Right forelimb (tissue), 1 donor: Measurements from ENCODE around the gene VWA2.

ENCODE experiments used
- DNase-seq: peaks from one replicate; pipeline ENCODE4 v3.0.0-alpha.2; 2018

Gene VWA2

GRCh38 chr10:114276671-114277070 is 37.6 kb downstream of the VWA2 start:
- DNase-seq: no peak

GRCh38 chr10:114278140-114278883 is 39.3 kb downstream of the VWA2 start:
- no peak for DNase-seq

DNA sequence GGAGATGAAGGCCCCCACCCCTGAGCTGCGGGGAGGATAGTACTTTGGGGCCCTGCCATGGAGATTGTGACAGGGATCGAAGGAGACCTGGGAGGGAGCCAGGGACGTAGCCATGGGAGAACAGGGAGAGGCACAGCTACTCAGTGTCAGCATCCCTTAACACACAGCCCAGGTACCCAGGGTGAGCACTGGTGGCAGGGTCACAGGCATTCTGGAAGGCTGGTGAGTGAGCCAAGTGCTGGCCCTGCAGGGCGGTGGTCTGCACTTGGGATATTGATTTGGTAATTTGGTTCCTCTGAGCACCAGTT is 39.8 kb downstream of the VWA2 start:
- no peak for DNase-seq

- no peak for DNase-seq
Observed at GRCh38 chr10:114279289-114279688, 40.2 kb downstream of the VWA2 start.

- DNase-seq: no peak
Observed at GRCh38 chr10:114279901-114280644, 41.0 kb downstream of the VWA2 start.

DNA sequence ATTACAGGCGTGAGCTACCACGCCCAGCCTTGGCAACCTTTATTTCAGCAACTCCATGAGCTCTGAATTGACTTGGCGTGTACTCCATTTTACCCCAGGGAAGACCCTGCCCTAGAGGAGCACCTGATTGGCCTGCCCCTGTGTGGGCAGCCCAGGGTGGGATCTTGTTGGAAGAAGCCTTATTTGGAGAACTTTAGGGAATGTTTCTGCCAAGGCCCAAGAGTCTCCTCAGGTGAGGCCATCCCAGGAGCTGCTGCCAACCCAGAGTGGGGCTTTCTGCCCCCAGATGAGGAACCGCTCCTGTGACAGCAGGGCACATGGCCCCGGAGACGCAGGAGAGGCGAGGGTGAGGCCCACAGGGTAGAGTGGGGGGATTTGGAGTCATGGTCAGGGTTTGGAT is 42.0 kb downstream of the VWA2 start:
- no peak for DNase-seq

DNA sequence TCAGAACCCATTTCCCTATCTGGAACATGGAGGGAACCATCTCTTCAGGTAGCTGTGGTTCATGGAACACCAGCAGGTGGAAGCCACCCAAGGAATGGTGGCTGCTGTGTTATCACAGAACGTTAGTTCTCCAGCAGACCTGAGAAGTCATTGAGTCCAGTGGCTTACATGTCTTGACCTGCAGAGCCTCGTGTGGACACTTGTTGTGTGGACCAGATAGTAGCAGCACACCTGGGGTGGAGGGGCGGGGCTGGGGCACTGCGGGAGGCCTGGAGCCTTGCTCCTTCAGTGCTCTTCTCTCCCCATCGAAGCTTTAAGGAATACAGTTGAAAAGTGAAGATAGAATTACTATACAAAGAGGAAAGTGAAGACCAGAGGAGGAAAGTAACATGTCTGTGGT is 42.4 kb downstream of the VWA2 start:
- no peak for DNase-seq

DNA sequence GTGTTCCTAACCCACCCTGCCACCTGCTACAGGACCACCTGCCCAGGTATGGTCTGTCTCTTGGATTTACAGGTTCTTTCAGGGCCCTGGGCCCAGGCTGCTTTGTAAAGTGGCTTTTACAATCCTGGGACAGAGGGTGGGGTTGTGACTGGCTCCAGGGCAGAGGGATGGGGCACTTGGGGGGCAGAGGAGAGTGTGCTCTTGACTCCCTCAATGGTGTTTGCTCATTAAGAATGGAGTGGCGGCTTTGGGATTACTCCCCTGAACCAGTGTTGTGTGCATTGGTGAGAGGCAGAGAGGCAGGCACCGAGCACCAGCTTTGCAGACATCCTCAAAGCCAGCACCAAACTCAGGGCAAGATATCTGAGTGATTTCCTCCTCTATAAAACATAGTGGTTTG is 43.5 kb downstream of the VWA2 start:
- no peak for DNase-seq

DNA sequence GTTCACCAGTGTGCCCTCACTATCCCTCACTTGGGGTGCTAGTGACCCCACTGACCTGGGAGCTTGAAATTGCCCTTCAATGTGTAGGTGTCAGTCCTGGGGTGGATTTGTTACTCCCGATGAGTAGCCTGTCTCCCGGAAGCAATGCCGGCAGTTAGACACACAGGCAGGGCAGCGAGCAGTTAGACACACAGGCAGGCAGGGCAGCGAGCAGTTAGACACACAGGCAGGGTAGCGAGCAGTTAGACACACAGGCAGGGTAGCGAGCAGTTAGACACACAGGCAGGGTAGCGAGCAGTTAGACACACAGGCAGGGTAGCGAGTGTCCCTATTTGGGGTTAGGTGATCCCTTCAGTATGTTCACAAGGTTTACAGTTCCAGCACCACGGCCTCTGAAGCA is 44.0 kb downstream of the VWA2 start:
- no peak for DNase-seq

- DNase-seq: no peak
Observed at GRCh38 chr10:114283535-114284234, 44.6 kb downstream of the VWA2 start.

GRCh38 chr10:114284346-114285071 is 45.5 kb downstream of the VWA2 start:
- DNase-seq: no peak

GRCh38 chr10:114285961-114286441 is 46.9 kb downstream of the VWA2 start:
- no peak for DNase-seq

DNA sequence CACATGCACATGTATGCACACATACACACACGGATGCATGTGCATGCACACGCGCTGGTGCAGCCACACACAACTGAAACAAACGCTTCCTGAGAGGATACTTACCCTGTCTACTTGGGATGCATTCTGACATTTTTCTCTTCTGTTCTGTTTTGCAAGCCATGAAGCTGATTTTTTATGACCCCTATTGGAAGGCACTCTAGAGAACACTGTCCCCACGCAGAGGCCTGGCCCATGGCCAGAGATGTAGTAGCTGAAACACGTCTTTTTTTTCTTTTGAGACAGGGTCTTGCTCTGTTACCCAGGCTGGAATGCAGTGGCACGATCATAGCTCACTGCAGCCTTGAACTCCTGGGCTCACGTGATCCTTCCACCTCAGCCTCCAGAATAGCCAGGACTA is 47.9 kb downstream of the VWA2 start:
- no peak for DNase-seq

- DNase-seq: no peak
Observed at GRCh38 chr10:114288424-114289095, 49.5 kb downstream of the VWA2 start.

GRCh38 chr10:114289096-114289436 is 50.0 kb downstream of the VWA2 start:
- DNase-seq: no peak

GRCh38 chr10:114290038-114290437 is 51.0 kb downstream of the VWA2 start:
- DNase-seq: no peak

DNA sequence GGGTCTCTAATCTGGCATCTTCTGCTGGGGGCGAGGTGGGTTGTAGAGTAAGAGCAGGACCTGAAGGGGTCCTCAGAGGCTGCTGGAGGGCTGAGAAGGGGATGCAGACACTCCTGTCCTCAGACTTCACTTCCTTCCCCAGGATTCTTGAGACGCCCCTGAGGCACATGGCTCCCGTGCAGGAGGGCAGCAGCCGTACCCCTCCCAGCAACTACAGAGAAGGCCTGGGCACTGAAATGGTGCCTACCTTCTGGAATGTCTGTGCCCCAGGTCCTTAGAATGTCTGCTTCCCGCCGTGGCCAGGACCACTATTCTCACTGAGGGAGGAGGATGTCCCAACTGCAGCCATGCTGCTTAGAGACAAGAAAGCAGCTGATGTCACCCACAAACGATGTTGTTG is 52.0 kb downstream of the VWA2 start:
- no peak for DNase-seq

- no peak for DNase-seq
Observed at GRCh38 chr10:114291516-114291915, 52.5 kb downstream of the VWA2 start.

DNA sequence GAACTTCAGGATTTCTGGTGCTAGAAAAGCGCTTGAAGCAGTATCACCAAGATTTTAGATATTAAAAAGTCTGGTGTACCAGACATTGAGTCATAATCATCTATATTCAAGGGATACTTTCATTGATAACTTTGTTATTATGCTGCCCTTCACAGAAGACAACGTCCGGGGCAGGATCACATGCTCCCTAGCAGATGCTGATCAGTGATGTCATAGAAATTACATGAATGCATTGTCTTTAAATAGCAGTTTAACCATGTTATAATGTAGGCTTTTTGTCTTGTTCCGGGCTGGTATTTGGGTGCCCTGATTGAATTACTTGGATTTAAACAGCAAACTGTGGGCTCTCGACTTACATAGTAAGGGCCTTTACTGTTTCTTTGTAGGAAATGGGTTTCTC is 54.0 kb downstream of the VWA2 start:
- no peak for DNase-seq

- DNase-seq: no peak
Observed at GRCh38 chr10:114294549-114294948, 55.5 kb downstream of the VWA2 start.

DNA sequence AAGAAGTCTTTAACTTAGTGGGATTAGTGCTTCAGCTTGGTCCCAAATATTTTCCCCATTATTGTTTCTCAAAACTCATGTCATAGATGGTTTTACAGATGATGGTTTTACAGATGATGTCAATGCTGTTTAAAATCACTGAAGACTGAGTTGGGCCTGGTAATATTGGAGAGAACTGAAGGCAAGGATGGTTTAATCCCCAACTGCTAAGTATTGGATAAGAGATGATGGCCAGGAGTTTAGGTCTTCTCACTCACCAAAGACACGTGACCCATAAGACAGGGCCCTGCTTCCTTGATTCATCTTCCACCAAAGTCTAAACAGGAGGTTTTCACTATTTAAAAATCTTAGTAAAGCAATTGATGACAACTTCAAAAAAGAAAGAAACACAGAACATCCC is 56.3 kb downstream of the VWA2 start:
- DNase-seq: no peak

GRCh38 chr10:114297136-114297705 is 58.2 kb downstream of the VWA2 start:
- DNase-seq: no peak
